ENCODE data around the gene TTC28.
"Not testable (repeated sequence)": the region's sequence is repeated elsewhere in the genome, so short reads cannot be mapped to it uniquely, and the experiment has no call there.

TTC28 gene

GRCh38 chr22:28398981-28399380, 280.7 kb downstream of the TTC28 start:
- DNase-seq: no peak

- no peak for DNase-seq
Observed at GRCh38 chr22:28398355-28398754, 281.3 kb downstream of the TTC28 start.

GRCh38 chr22:28397306-28397705, 282.3 kb downstream of the TTC28 start:
- no peak for DNase-seq

GRCh38 chr22:28395920-28396753, 283.5 kb downstream of the TTC28 start:
- DNase-seq: no peak

GRCh38 chr22:28395520-28395919, 284.1 kb downstream of the TTC28 start:
- DNase-seq: no peak

- DNase-seq: no peak
Observed at GRCh38 chr22:28394513-28395110, 285.0 kb downstream of the TTC28 start.

- no peak for DNase-seq
Observed at GRCh38 chr22:28381429-28382167, 298.0 kb downstream of the TTC28 start.

- DNase-seq: no peak
Observed at GRCh38 chr22:28379951-28380350, 299.7 kb downstream of the TTC28 start.

GRCh38 chr22:28379075-28379779, 300.4 kb downstream of the TTC28 start:
- DNase-seq: no peak

GRCh38 chr22:28375761-28376534, 303.7 kb downstream of the TTC28 start:
- DNase-seq: no peak

GRCh38 chr22:28373831-28374230, 305.8 kb downstream of the TTC28 start:
- no peak for DNase-seq

- no peak for DNase-seq
Observed at GRCh38 chr22:28369854-28370253, 309.8 kb downstream of the TTC28 start.

- DNase-seq: no peak
Observed at GRCh38 chr22:28366856-28367255, 312.8 kb downstream of the TTC28 start.

GRCh38 chr22:28365371-28365770, 314.3 kb downstream of the TTC28 start:
- DNase-seq: no peak

- not testable (repeated sequence) for DNase-seq
Observed at GRCh38 chr22:28364105-28364504, 315.5 kb downstream of the TTC28 start.

- no peak for DNase-seq
Observed at GRCh38 chr22:28360939-28361338, 318.7 kb downstream of the TTC28 start.

- no peak for DNase-seq
Observed at GRCh38 chr22:28358312-28358711, 321.3 kb downstream of the TTC28 start.

GRCh38 chr22:28357193-28357592, 322.4 kb downstream of the TTC28 start:
- no peak for DNase-seq

GRCh38 chr22:28351476-28351875, 328.2 kb downstream of the TTC28 start:
- no peak for DNase-seq

- no peak for DNase-seq
Observed at GRCh38 chr22:28348613-28349609, 330.7 kb downstream of the TTC28 start.

GRCh38 chr22:28346308-28346707, 333.3 kb downstream of the TTC28 start:
- no peak for DNase-seq

Data from CD4-positive, alpha-beta T cell treated with Interleukin-4 for 4 hours (primary cell).